NCI-H2107 (cell line): Measurements from ENCODE around the gene OR2C3.
"Not testable (repeated sequence)": the region's sequence is repeated elsewhere in the genome, so short reads cannot be mapped to it uniquely, and the experiment has no call there.

ENCODE experiments used
- DNase-seq: peaks from one replicate; lab custom pipeline; 2025; lab: John Stamatoyannopoulos, UW

Gene OR2C3

GRCh38 chr1:247517795-247518612 is 18.2 kb downstream of the OR2C3 start:
- no peak for DNase-seq

GRCh38 chr1:247506831-247507230 is 29.4 kb downstream of the OR2C3 start:
- no peak for DNase-seq

DNA sequence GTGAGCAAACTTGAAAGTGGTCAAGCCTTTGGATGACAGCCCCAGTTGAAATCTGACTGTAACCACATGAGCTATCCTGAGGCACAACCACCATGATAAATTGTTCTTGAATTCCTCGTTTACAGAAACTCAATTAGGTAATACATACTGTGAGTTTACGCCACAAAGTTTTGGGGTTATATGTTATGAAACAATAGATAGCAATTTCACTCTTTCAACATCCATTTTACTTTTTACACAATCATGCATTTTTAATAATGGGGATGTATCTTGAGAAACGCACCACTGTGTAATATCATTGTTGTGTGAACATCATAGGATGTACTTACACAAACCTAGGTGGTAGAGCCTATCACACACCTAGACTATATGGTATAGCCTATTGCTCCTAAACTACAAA is 35.4 kb downstream of the OR2C3 start:
- no peak for DNase-seq

DNA sequence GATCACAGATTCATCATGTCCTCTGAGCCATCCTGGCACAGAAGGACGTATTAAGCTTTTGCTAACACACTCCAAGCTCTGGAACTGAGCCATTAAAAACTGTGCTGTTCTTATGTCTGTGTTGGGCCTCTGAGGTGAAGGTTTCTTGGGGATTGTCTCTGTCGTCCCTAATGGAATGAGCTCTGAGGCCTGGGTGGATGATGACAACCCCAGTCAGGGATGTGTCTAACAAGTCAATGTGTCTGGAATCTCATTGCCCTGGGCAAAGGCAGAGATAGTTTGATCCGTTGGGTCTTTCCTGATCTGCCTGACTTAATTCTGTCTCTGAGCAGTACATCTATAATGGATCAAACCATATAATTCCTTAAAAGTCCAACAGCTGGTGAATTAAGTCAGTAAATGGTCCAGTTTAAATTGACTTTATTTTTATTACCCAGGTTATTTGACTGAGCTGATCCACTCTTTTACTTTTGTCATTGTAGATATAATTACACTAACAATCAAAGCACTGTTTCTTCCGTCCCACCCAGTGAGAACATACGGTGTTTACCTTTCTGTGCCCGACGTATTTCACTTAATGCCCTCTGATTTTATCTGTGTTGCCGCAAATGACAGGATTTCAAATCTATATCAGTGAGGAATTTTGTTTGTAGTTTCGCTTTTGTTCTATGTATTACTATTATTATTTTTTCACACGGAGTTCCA is 39.5 kb downstream of the OR2C3 start:
- no peak for DNase-seq

DNA sequence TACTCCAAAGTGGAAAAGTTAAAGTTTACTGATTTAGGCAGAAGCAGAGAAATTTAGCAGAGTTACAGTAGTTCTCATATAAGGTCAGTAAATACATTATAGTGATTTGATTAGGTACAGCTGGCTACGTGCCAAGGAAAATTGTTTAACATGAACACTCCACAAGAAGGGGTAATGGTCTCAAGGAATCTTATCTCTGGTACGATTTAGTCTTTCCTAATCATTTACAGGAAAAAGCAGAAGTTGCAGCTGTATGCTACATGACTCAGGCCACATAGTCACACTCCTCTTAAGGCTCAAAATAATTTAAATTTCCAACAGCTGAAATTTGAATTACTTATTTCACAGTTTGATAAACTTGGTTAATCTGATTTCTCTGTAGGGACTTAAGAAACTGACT is 41.5 kb downstream of the OR2C3 start:
- no peak for DNase-seq

DNA sequence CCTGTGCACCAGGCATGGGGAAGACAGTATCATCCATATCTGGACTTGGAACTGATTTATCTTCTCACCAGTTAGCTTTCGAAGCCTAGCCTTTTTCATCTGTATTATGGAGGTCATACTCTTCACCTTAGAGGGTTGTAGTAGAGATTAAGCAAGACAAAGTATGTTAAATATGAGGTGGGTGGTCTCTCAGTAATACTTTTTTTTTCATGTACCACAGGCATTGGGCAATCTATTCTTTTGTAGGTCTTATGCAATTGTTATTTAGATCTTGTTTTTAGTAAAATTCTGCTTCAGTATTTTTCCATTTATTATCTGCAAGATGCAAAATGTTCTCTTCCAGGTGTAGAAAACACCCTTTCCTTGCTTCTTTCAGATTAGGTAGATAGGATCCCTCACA is 43.1 kb downstream of the OR2C3 start:
- DNase-seq: no peak

GRCh38 chr1:247491328-247491727 is 44.9 kb downstream of the OR2C3 start:
- DNase-seq: no peak

DNA sequence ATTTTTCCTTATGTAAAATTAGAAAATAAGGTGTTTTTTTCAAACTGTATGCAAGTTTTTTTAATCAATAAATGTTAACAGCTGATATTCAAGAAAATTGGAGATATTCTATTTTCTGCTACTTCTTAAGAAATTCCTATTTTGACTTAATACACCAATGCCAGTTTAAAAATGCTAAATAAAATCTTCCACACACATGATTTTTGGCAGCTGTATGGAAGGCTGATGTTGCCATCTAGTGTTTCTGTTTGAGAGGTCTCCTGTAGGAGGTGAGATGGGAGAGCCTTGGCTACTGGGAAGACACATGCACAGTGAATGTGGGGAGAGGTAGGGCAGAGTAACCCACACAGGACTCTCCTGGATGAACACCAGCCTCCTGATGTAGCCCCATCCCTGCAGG is 49.2 kb downstream of the OR2C3 start:
- DNase-seq: no peak

DNA sequence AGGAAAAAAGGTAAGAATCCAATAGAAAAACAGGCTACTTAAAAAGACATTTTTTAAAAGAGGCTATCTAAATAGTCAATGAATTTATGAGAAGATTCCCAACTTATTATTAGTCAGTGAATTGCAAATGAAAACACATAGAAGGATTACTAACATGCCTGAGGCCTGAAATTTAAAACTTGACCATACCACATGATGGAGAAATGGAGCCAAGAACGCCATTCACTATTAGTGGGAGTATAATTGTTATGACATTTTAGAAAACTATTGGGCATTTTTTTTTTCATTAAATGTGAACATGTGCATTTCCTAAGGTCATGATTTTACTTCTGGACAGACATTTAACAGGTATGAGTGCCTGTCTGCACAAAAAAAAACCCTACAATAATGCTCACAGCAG is 53.5 kb downstream of the OR2C3 start:
- no peak for DNase-seq

GRCh38 chr1:247476328-247477058 is 59.7 kb downstream of the OR2C3 start:
- DNase-seq: not testable (repeated sequence)

DNA sequence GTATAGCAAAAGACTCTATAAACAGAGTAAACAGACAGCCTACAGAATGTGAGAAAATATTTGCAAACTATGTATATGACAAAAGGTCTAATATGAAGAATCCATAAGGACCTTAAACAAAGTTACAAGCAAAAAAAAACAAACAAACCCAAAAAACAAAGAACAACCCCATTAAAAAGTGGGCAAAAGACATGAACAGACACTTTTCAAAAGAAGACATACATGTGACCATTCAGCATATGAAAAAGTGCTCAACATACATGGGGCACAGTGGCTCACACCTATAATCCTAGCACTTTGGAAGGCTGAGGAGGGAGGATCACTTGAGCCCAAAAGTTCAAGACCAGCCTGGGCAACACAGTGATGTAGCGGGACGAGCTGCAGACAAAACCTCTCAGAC is 60.4 kb downstream of the OR2C3 start:
- DNase-seq: no peak
